Prostate gland (tissue), 2 donors: Measurements from ENCODE around the gene JAM2.

Source experiments
- POLR2AphosphoS5 ChIP-seq: sonication (generic); formaldehyde crosslinking; IDR thresholded peaks from one replicate; pipeline ENCODE4 v1.6.1; 2017; ENCODE audit warnings: antibody characterized with exemption
- TF ChIP-seq, protein P1 (sequence below), 4 experiments: fragments of 200-600 bp in 2 of 4; fragments of 450-650 bp in 2 of 4; sonication (generic) in 2 of 4; IDR thresholded peaks; 1 replicate in 3 of 4; 2 replicates in 1 of 4; pipeline ENCODE4 v1.5.1; 2016 to 2019; ENCODE audit warnings: antibody characterized with exemption in 4 of 4, mild to moderate bottlenecking in 2 of 4, moderate library complexity in 2 of 4

DNA sequence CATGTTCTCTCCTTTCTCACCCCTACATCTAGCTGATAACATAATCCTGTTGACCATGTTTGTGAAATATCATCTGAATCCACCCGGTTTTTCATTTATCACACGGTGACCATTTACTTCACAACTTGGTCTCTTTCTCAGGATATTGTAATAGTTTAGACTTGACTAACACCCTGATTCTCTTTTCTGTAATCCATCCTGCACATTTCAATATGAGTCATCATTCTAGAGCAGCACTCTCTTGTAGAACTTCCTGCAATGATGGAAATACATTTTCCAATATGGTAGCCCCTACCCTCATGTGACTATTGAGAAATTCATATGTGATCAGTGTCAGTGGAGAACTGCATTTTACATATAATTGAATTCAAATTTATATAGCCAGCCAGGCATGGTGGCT is 2.3 kb upstream of the JAM2 start:
- TF ChIP-seq, protein P1, sequence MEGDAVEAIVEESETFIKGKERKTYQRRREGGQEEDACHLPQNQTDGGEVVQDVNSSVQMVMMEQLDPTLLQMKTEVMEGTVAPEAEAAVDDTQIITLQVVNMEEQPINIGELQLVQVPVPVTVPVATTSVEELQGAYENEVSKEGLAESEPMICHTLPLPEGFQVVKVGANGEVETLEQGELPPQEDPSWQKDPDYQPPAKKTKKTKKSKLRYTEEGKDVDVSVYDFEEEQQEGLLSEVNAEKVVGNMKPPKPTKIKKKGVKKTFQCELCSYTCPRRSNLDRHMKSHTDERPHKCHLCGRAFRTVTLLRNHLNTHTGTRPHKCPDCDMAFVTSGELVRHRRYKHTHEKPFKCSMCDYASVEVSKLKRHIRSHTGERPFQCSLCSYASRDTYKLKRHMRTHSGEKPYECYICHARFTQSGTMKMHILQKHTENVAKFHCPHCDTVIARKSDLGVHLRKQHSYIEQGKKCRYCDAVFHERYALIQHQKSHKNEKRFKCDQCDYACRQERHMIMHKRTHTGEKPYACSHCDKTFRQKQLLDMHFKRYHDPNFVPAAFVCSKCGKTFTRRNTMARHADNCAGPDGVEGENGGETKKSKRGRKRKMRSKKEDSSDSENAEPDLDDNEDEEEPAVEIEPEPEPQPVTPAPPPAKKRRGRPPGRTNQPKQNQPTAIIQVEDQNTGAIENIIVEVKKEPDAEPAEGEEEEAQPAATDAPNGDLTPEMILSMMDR (IDR thresholded peaks at IDR 0.05) = no peak
- no peak for TF ChIP-seq POLR2AphosphoS5
